Prostate gland (tissue), 2 donors: ENCODE results near the gene TOMM7.

Experiments used
- CTCF ChIP-seq, 4 experiments: fragments of 200-600 bp in 2 of 4; fragments of 450-650 bp in 2 of 4; sonication (generic) in 2 of 4; IDR thresholded peaks; 1 replicate in 3 of 4; 2 replicates in 1 of 4; pipeline ENCODE4 v1.5.1; 2016 to 2019; ENCODE audit warnings: antibody characterized with exemption in 4 of 4, mild to moderate bottlenecking in 2 of 4, moderate library complexity in 2 of 4
- POLR2A ChIP-seq: fragments of 450-650 bp; IDR thresholded peaks from one replicate; pipeline ENCODE4 v1.6.1; 2016; ENCODE audit warnings: antibody characterized with exemption, mild to moderate bottlenecking

- TF ChIP-seq CTCF (IDR thresholded peaks at IDR 0.05): no peak
- TF ChIP-seq POLR2A: no peak
Measured at GRCh38 chr7:22849172-22849571, 26.5 kb upstream of the TOMM7 start.
